Liver (tissue), 9 donors: ENCODE data around the gene TMEM120B. TPM values are rescaled to one million over a fixed set of nuclear protein-coding genes. Genes with fewer than 3 reads are reported as not detected.

Experiments
- DNase-seq: peaks from one replicate; pipeline ENCODE4 v3.0.0-alpha.2; 2017; ENCODE audit warnings: low spot score
- H3K27ac ChIP-seq, 2 donors: one replicate each; pipeline ENCODE4 v1.7.0; 2013; ENCODE audit warnings: inconsistent platforms in 2 of 2, low read length in 2 of 2, control low read depth in 1 of 2, low read depth in 1 of 2, mild to moderate bottlenecking in 1 of 2
- H3K27me3 ChIP-seq, 4 donors: one replicate each; pipeline versions ENCODE4 v1.6.1 to v1.7.0; 2013; ENCODE audit warnings: low read length in 3 of 4, inconsistent platforms in 1 of 4, mild to moderate bottlenecking in 1 of 4, moderate library complexity in 1 of 4; ENCODE audit not compliant: control insufficient read depth in 4 of 4, insufficient read depth in 4 of 4
- H3K36me3 ChIP-seq, 4 donors: one replicate each; pipeline versions ENCODE4 v1.6.1 to v1.7.0; 2013; ENCODE audit warnings: low read length in 3 of 4, mild to moderate bottlenecking in 3 of 4, low read depth in 1 of 4, moderate library complexity in 1 of 4; ENCODE audit not compliant: control insufficient read depth in 4 of 4, insufficient read depth in 3 of 4
- H3K4me1 ChIP-seq, 4 donors: one replicate each; pipeline versions ENCODE4 v1.6.1 to v1.7.0; 2013; ENCODE audit warnings: low read length in 3 of 4, mild to moderate bottlenecking in 3 of 4, moderate library complexity in 1 of 4; ENCODE audit not compliant: control insufficient read depth in 4 of 4, insufficient read depth in 4 of 4
- H3K4me3 ChIP-seq, 3 donors: one replicate each; pipeline versions ENCODE4 v1.6.1 to v1.7.0; 2013; ENCODE audit warnings: low read length in 3 of 3, control low read depth in 1 of 3, low read depth in 1 of 3, mild to moderate bottlenecking in 1 of 3
- H3K9ac ChIP-seq, 2 donors: one replicate each; pipeline ENCODE4 v1.7.0; 2013; ENCODE audit warnings: low read length in 2 of 2, mild to moderate bottlenecking in 2 of 2, moderate library complexity in 2 of 2, control low read depth in 1 of 2, low read depth in 1 of 2
- H3K9me3 ChIP-seq, 4 donors: one replicate each; pipeline versions ENCODE4 v1.6.1 to v1.7.0; 2013; ENCODE audit warnings: low read length in 3 of 4; ENCODE audit not compliant: control insufficient read depth in 4 of 4
- EGR1 ChIP-seq, 2 donors: IDR thresholded peaks; 2 replicates each; pipeline ENCODE4 v1.6.1; 2016 to 2018; ENCODE audit warnings: antibody characterized with exemption in 2 of 2, low read depth in 2 of 2
- FOXA1 ChIP-seq: IDR thresholded peaks from 2 replicates; pipeline ENCODE4 v1.6.1; 2016; ENCODE audit warnings: antibody characterized with exemption
- FOXA2 ChIP-seq: IDR thresholded peaks from 2 replicates; pipeline ENCODE4 v1.6.1; 2016; ENCODE audit warnings: antibody characterized with exemption
- HNF4A ChIP-seq, 2 donors: conservative IDR thresholded peaks; 2 replicates each; pipeline ENCODE4 v1.6.1; 2016; ENCODE audit warnings: antibody characterized with exemption in 2 of 2, mild to moderate bottlenecking in 2 of 2
- HNF4G ChIP-seq: IDR thresholded peaks from 2 replicates; pipeline ENCODE4 v1.6.1; 2016; ENCODE audit warnings: antibody characterized with exemption
- RAD21 ChIP-seq, 2 donors: IDR thresholded peaks; 2 replicates each; pipeline ENCODE4 v1.6.1; 2016; ENCODE audit warnings: antibody characterized with exemption in 2 of 2, mild to moderate bottlenecking in 2 of 2
- RXRA ChIP-seq, 2 donors: IDR thresholded peaks; 2 replicates each; pipeline ENCODE4 v1.6.1; 2017 to 2018; ENCODE audit warnings: antibody characterized with exemption in 2 of 2, mild to moderate bottlenecking in 1 of 2
- TAF1 ChIP-seq: conservative IDR thresholded peaks from 2 replicates; pipeline ENCODE4 v1.6.1; 2016; ENCODE audit warnings: antibody characterized with exemption, mild to moderate bottlenecking
- WGBS: extraction: QIAGEN DNeasy Blood & Tissue Kit; methylation state at CpG from one replicate; pipeline ENCODE4 v1.1.7; 2013; 5-methylcytosine and 5-hydroxymethylcytosine counted together
- polyA plus RNA-seq, 2 donors: library from polyadenylated mRNA; stranded (reverse) in 1 of 2; unstranded in 1 of 2; fragments of 200-250 nt in 1 of 2; fragments of >200 nt in 1 of 2; fragmentation: Nextera tagmentation in 1 of 2; extraction: Ambion mirVana in 1 of 2; gene quantifications; one replicate each; pipeline versions ENCODE4 v1.2.1 to v1.2.3, GENCODE V29; 2013 to 2015
- total RNA-seq, 2 donors: library from RNA; depleted of rRNA; stranded (reverse); fragments of >200 nt; gene quantifications; one replicate each; pipeline ENCODE4 v1.2.3, GENCODE V29; 2014
- TF ChIP-seq, protein P1 (sequence below): IDR thresholded peaks from 2 replicates; pipeline ENCODE4 v1.6.1; 2016; ENCODE audit warnings: antibody characterized with exemption
- TF ChIP-seq, protein P2 (sequence below): IDR thresholded peaks from 2 replicates; pipeline ENCODE4 v1.6.1; 2016; ENCODE audit warnings: antibody characterized with exemption
- TF ChIP-seq, protein P3 (sequence below): IDR thresholded peaks from 2 replicates; pipeline ENCODE4 v1.6.1; 2016; ENCODE audit warnings: antibody characterized with exemption
- TF ChIP-seq, protein P4 (sequence below): IDR thresholded peaks from 2 replicates; pipeline ENCODE4 v1.6.1; 2016; ENCODE audit warnings: antibody characterized with exemption, mild to moderate bottlenecking
- TF ChIP-seq, protein P5 (sequence below): fragments of 150-350 bp; IDR thresholded peaks from 2 replicates; pipeline ENCODE4 v1.5.1; 2017; ENCODE audit warnings: improper control_type of control experiment, low read depth, low read length; ENCODE audit not compliant: missing input control
- donor health status: healthy.
- donor health status: healthy.
- donor health status: healthy.
- donor health status: healthy.
- donor health status: healthy.

Gene TMEM120B
- total and polyA plus RNA-seq, 4 donors, result 1.6 to 9.2 (median 3.4) TPM

DNA sequence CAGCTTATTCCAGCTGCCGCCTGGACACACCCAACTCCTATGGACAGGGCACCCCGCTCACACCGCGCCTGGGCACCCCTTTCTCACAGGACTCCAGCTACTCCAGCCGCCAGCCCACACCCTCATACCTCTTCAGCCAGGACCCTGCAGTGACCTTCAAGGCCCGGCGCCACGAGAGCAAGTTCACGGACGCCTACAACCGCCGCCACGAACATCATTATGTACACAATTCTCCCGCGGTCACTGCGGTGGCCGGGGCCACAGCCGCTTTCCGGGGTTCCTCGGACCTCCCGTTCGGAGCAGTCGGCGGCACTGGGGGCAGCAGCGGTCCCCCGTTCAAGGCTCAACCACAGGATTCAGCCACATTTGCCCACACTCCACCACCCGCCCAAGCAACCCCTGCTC is 97.2 kb downstream of the TMEM120B start:
- DNase-seq, result no peak
- WGBS, result 85% methylated on average over 27 of the region's 27 CpGs
- no peak overlapping the region for H3K27ac ChIP-seq
- peaks cover 18 to 26% (median 21%) of the 10 kb centered on the region in 4 donors for H3K36me3 ChIP-seq
- no peaks in the 10 kb centered on the region for H3K27me3 ChIP-seq
- H3K9me3 ChIP-seq, result no peaks in the 10 kb centered on the region
- peaks cover 11 to 75% (median 55%) of the 10 kb centered on the region in 4 donors for H3K4me1 ChIP-seq
- no peak overlapping the region for H3K4me3 ChIP-seq
- no peak overlapping the region for H3K9ac ChIP-seq
- no peak for TF ChIP-seq TAF1
- no peak for TF ChIP-seq EGR1 (IDR thresholded peaks at IDR 0.05; ENCODE audit: low read depth in 2 of 2)

DNA sequence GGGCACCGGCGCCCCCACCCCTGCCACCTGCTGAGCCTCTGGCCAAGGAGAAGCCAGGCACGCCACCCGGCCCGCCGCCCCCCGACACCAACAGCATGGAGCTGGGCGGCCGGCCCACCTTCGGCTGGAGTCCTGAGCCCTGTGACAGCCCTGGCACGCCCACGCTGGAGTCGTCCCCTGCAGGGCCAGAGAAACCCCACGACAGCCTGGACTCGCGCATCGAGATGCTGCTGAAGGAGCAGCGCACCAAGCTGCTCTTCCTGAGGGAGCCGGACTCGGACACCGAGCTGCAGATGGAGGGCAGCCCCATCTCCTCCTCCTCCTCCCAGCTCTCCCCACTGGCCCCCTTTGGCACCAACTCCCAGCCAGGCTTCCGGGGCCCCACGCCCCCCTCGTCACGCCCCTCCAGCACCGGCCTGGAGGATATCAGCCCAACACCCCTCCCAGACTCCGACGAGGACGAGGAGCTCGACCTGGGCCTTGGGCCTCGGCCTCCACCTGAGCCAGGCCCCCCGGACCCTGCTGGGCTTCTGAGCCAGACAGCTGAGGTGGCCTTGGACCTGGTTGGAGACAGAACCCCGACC is 97.8 kb downstream of the TMEM120B start:
- TF ChIP-seq, protein P1, sequence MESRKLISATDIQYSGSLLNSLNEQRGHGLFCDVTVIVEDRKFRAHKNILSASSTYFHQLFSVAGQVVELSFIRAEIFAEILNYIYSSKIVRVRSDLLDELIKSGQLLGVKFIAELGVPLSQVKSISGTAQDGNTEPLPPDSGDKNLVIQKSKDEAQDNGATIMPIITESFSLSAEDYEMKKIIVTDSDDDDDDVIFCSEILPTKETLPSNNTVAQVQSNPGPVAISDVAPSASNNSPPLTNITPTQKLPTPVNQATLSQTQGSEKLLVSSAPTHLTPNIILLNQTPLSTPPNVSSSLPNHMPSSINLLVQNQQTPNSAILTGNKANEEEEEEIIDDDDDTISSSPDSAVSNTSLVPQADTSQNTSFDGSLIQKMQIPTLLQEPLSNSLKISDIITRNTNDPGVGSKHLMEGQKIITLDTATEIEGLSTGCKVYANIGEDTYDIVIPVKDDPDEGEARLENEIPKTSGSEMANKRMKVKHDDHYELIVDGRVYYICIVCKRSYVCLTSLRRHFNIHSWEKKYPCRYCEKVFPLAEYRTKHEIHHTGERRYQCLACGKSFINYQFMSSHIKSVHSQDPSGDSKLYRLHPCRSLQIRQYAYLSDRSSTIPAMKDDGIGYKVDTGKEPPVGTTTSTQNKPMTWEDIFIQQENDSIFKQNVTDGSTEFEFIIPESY, result no peak
- no peak for TF ChIP-seq RAD21 (IDR thresholded peaks at IDR 0.05)
- H3K27me3 ChIP-seq, result no peaks in the 10 kb centered on the region
- peaks cover 18 to 32% (median 23%) of the 10 kb centered on the region in 4 donors for H3K36me3 ChIP-seq
- no peaks in the 10 kb centered on the region for H3K9me3 ChIP-seq
- WGBS, result 85% methylated on average over 33 of the region's 33 CpGs
- no peak overlapping the region for H3K27ac ChIP-seq
- H3K4me3 ChIP-seq, result no peak overlapping the region
- H3K9ac ChIP-seq, result no peak overlapping the region
- H3K4me1 ChIP-seq, result peaks cover 11 to 75% (median 55%) of the 10 kb centered on the region in 4 donors
- no peak for DNase-seq

DNA sequence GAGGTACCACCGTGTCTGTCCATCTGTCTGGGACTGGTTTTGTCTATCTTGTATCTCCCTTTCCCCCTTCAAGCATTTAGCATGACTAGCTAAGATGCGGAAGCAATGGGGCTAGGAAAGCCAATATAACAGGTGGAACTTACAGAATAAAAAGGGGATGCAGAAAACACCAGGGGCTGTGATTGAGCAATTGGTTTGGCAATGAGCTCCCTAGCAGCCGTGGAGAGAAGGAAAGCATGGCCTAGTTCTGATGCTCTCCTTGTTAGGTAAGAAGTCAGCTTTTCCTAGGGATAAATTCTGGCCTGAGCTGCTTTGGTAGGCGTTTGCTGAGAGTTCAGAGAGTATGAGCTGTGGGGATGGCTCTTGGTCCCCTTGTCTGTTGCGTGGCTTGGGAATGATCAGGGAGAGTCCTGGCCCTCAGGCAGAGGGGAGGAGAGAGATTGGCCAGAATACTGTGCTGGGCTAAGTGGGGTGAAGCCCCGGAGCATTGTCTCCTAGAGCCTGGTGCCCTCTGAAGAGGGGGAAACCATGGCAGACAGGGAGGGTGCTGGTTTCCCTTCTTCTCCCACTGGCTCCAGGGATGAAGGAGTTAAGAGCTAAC is 98.4 kb downstream of the TMEM120B start:
- 52% methylated on average over 6 of the region's 6 CpGs for WGBS
- peak overlapping the region in 1 of 2 donors; percentile 33 for H3K9ac ChIP-seq
- peak overlapping the region in 1 of 2 donors; percentile 48 for H3K27ac ChIP-seq

More for the DNA sequence above, 98.4 kb downstream of the TMEM120B start:
- no peaks in the 10 kb centered on the region for H3K27me3 ChIP-seq
- peak overlapping the region in 2 of 3 donors; percentile 49 to 69 for H3K4me3 ChIP-seq
- H3K9me3 ChIP-seq, result no peaks in the 10 kb centered on the region
- peaks cover 11 to 72% (median 52%) of the 10 kb centered on the region in 4 donors for H3K4me1 ChIP-seq
- H3K36me3 ChIP-seq, result peaks cover 18 to 36% (median 25%) of the 10 kb centered on the region in 4 donors
- DNase-seq, result no peak
- TF ChIP-seq, protein P2, sequence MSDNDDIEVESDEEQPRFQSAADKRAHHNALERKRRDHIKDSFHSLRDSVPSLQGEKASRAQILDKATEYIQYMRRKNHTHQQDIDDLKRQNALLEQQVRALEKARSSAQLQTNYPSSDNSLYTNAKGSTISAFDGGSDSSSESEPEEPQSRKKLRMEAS, result no peak
- TF ChIP-seq HNF4A (conservative IDR thresholded peaks at IDR 0.05) (no peak), RAD21 (IDR thresholded peaks at IDR 0.05) (no peak), RXRA (IDR thresholded peaks at IDR 0.05) (no peak), FOXA2 (no peak), HNF4G (no peak), FOXA1 (no peak)
- TF ChIP-seq, protein P3, sequence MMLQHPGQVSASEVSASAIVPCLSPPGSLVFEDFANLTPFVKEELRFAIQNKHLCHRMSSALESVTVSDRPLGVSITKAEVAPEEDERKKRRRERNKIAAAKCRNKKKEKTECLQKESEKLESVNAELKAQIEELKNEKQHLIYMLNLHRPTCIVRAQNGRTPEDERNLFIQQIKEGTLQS, result no peak
- TF ChIP-seq, protein P4, sequence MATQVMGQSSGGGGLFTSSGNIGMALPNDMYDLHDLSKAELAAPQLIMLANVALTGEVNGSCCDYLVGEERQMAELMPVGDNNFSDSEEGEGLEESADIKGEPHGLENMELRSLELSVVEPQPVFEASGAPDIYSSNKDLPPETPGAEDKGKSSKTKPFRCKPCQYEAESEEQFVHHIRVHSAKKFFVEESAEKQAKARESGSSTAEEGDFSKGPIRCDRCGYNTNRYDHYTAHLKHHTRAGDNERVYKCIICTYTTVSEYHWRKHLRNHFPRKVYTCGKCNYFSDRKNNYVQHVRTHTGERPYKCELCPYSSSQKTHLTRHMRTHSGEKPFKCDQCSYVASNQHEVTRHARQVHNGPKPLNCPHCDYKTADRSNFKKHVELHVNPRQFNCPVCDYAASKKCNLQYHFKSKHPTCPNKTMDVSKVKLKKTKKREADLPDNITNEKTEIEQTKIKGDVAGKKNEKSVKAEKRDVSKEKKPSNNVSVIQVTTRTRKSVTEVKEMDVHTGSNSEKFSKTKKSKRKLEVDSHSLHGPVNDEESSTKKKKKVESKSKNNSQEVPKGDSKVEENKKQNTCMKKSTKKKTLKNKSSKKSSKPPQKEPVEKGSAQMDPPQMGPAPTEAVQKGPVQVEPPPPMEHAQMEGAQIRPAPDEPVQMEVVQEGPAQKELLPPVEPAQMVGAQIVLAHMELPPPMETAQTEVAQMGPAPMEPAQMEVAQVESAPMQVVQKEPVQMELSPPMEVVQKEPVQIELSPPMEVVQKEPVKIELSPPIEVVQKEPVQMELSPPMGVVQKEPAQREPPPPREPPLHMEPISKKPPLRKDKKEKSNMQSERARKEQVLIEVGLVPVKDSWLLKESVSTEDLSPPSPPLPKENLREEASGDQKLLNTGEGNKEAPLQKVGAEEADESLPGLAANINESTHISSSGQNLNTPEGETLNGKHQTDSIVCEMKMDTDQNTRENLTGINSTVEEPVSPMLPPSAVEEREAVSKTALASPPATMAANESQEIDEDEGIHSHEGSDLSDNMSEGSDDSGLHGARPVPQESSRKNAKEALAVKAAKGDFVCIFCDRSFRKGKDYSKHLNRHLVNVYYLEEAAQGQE, result no peak
- TF ChIP-seq, protein P5, sequence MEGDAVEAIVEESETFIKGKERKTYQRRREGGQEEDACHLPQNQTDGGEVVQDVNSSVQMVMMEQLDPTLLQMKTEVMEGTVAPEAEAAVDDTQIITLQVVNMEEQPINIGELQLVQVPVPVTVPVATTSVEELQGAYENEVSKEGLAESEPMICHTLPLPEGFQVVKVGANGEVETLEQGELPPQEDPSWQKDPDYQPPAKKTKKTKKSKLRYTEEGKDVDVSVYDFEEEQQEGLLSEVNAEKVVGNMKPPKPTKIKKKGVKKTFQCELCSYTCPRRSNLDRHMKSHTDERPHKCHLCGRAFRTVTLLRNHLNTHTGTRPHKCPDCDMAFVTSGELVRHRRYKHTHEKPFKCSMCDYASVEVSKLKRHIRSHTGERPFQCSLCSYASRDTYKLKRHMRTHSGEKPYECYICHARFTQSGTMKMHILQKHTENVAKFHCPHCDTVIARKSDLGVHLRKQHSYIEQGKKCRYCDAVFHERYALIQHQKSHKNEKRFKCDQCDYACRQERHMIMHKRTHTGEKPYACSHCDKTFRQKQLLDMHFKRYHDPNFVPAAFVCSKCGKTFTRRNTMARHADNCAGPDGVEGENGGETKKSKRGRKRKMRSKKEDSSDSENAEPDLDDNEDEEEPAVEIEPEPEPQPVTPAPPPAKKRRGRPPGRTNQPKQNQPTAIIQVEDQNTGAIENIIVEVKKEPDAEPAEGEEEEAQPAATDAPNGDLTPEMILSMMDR, result no peak
- TF ChIP-seq, protein P1, result no peak
